Stromal cell of bone marrow (primary cell): ENCODE measurements around the gene GNPDA1.

Experiments used
- DNase-seq: peaks from one replicate; pipeline ENCODE4 v3.0.0-alpha.2; 2012; ENCODE audit warnings: low read depth

Gene GNPDA1

GRCh38 chr5:142023836-142024235 is 11.0 kb upstream of the GNPDA1 start:
- DNase-seq, result no peak

GRCh38 chr5:142020122-142020659 is 7.4 kb upstream of the GNPDA1 start:
- DNase-seq, result no peak

- DNase-seq, result peak; percentile 72
Observed at GRCh38 chr5:142017832-142018427, 5.1 kb upstream of the GNPDA1 start.

- DNase-seq, result no peak
Observed at GRCh38 chr5:142016556-142016955, 3.7 kb upstream of the GNPDA1 start.

- DNase-seq, result peak; percentile 28
Observed at GRCh38 chr5:142015781-142016533, 3.1 kb upstream of the GNPDA1 start.

GRCh38 chr5:142014911-142015584 is 2.2 kb upstream of the GNPDA1 start:
- peak; percentile 35 for DNase-seq

GRCh38 chr5:142013734-142014521 is 1.1 kb upstream of the GNPDA1 start:
- peak; percentile 75 for DNase-seq

- DNase-seq, result no peak
Observed at GRCh38 chr5:142012186-142012785, 541 bp downstream of the GNPDA1 start.

GRCh38 chr5:142011572-142012185 is 1.1 kb downstream of the GNPDA1 start:
- no peak for DNase-seq

- no peak for DNase-seq
Observed at GRCh38 chr5:142009886-142010285, 2.9 kb downstream of the GNPDA1 start.

- DNase-seq, result no peak
Observed at GRCh38 chr5:142008813-142009212, 4.0 kb downstream of the GNPDA1 start.

GRCh38 chr5:142007237-142007544 is 5.6 kb downstream of the GNPDA1 start:
- no peak for DNase-seq

- no peak for DNase-seq
Observed at GRCh38 chr5:142006363-142007236, 6.2 kb downstream of the GNPDA1 start.

- no peak for DNase-seq
Observed at GRCh38 chr5:142003266-142003800, 9.5 kb downstream of the GNPDA1 start.

GRCh38 chr5:142000704-142001484 is 11.9 kb downstream of the GNPDA1 start:
- DNase-seq, result no peak

GRCh38 chr5:142000173-142000572 is 12.7 kb downstream of the GNPDA1 start:
- DNase-seq, result no peak

GRCh38 chr5:141997358-141997960 is 15.4 kb downstream of the GNPDA1 start:
- DNase-seq, result no peak

GRCh38 chr5:141995656-141996055 is 17.2 kb downstream of the GNPDA1 start:
- no peak for DNase-seq
